HEK293 (cell line): ENCODE data around the gene FAM241A.

ENCODE experiments used
- CTCF ChIA-PET: fragments of 350-600 bp; formaldehyde crosslinking; extraction: SDS; loops from one replicate; lab custom pipeline; 2021; ENCODE audit warnings: antibody characterized with exemption; lab: Yijun Ruan, JAX
- POLR2A ChIA-PET: fragments of 300-600 bp; formaldehyde crosslinking; extraction: SDS; loops from one replicate; lab custom pipeline; 2020; ENCODE audit warnings: antibody characterized with exemption, inconsistent platforms; lab: Yijun Ruan, JAX
- H3K27ac ChIP-seq: fragments of 200-500 bp; sonication (Bioruptor generic); 2 replicates; pipeline ENCODE4 v1.5.1; 2014; ENCODE audit warnings: low read depth, low read length, control low read depth, inconsistent platforms; ENCODE audit errors: extremely low read depth
- H3K36me3 ChIP-seq, 2 experiments: fragments of 200-500 bp in 1 of 2; sonication (Bioruptor generic) in 1 of 2; 1 replicate in 1 of 2; 2 replicates in 1 of 2; pipeline ENCODE4 v1.5.1; 2014 to 2017; ENCODE audit warnings: inconsistent platforms in 2 of 2, low read length in 2 of 2; ENCODE audit not compliant: control insufficient read depth in 2 of 2, insufficient read depth in 1 of 2
- H3K4me1 ChIP-seq: fragments of 200-500 bp; sonication (Bioruptor generic); 2 replicates; pipeline ENCODE4 v1.5.1; 2014; ENCODE audit warnings: mild to moderate bottlenecking, low read length, inconsistent platforms; ENCODE audit not compliant: control insufficient read depth, insufficient read depth
- H3K4me3 ChIP-seq: 2 replicates; pipeline ENCODE4 v1.5.1; 2011; ENCODE audit warnings: low read depth, mild to moderate bottlenecking, control low read depth, low read length, moderate library complexity
- H3K9me3 ChIP-seq: fragments of 200-500 bp; sonication (Bioruptor generic); 2 replicates; pipeline ENCODE4 v1.5.1; 2014; ENCODE audit warnings: low read depth, low read length, inconsistent platforms; ENCODE audit not compliant: control insufficient read depth, insufficient read depth
- HOXA7 ChIP-seq: sonication (generic); formaldehyde crosslinking; IDR thresholded peaks from 2 replicates; pipeline ENCODE4 v1.8.1; 2022; ENCODE audit warnings: missing genetic modification reagents, borderline replicate concordance
- KLF10 ChIP-seq: fragments of 450-650 bp; IDR thresholded peaks from 2 replicates; pipeline ENCODE4 v1.5.1; 2018; ENCODE audit warnings: missing biosample characterization, mild to moderate bottlenecking, missing genetic modification characterization
- KLF7 ChIP-seq: fragments of 450-650 bp; formaldehyde crosslinking; IDR thresholded peaks from 2 replicates; pipeline ENCODE4 v1.5.1; 2016; ENCODE audit warnings: missing biosample characterization, missing genetic modification characterization, borderline replicate concordance
- MYNN ChIP-seq: fragments of 450-650 bp; formaldehyde crosslinking; IDR thresholded peaks from 2 replicates; pipeline ENCODE4 v1.5.1; 2016; ENCODE audit warnings: missing biosample characterization, missing genetic modification characterization, borderline replicate concordance
- SALL2 ChIP-seq: fragments of 450-650 bp; formaldehyde crosslinking; IDR thresholded peaks from 2 replicates; pipeline ENCODE4 v1.5.0; 2017; ENCODE audit warnings: missing biosample characterization, mild to moderate bottlenecking, missing genetic modification characterization, borderline replicate concordance
- WT1 ChIP-seq: fragments of 450-650 bp; formaldehyde crosslinking; IDR thresholded peaks from 2 replicates; pipeline ENCODE4 v1.5.1; 2016; ENCODE audit warnings: missing biosample characterization, missing genetic modification characterization
- ZFP37 ChIP-seq: fragments of 450-650 bp; formaldehyde crosslinking; IDR thresholded peaks from 2 replicates; pipeline ENCODE4 v1.5.1; 2016; ENCODE audit warnings: missing biosample characterization, missing genetic modification characterization
- ZNF121 ChIP-seq: fragments of 450-650 bp; formaldehyde crosslinking; IDR thresholded peaks from 2 replicates; pipeline ENCODE4 v1.5.1; 2016; ENCODE audit warnings: missing biosample characterization, missing genetic modification characterization
- ZNF169 ChIP-seq: fragments of 450-650 bp; formaldehyde crosslinking; IDR thresholded peaks from 2 replicates; pipeline ENCODE4 v1.5.1; 2016; ENCODE audit warnings: missing biosample characterization, missing genetic modification characterization
- ZNF174 ChIP-seq: fragments of 450-650 bp; formaldehyde crosslinking; IDR thresholded peaks from 2 replicates; pipeline ENCODE4 v1.5.0; 2017; ENCODE audit warnings: missing biosample characterization, mild to moderate bottlenecking, missing genetic modification characterization
- ZNF2 ChIP-seq: fragments of 450-650 bp; formaldehyde crosslinking; IDR thresholded peaks from 2 replicates; pipeline ENCODE4 v1.5.1; 2016; ENCODE audit warnings: missing biosample characterization, missing genetic modification characterization
- ZNF223 ChIP-seq: fragments of 450-650 bp; formaldehyde crosslinking; IDR thresholded peaks from 2 replicates; pipeline ENCODE4 v1.5.1; 2016; ENCODE audit warnings: missing biosample characterization, missing genetic modification characterization
- ZNF311 ChIP-seq: fragments of 450-650 bp; formaldehyde crosslinking; IDR thresholded peaks from 2 replicates; pipeline ENCODE4 v1.5.1; 2017; ENCODE audit warnings: missing biosample characterization, missing genetic modification characterization, borderline replicate concordance
- ZNF354C ChIP-seq: fragments of 450-650 bp; formaldehyde crosslinking; IDR thresholded peaks from 2 replicates; pipeline ENCODE4 v1.5.1; 2016; ENCODE audit warnings: missing biosample characterization, missing genetic modification characterization, low read depth, borderline replicate concordance
- ZNF394 ChIP-seq: fragments of 450-650 bp; formaldehyde crosslinking; IDR thresholded peaks from 2 replicates; pipeline ENCODE4 v1.5.1; 2016; ENCODE audit warnings: missing biosample characterization, missing genetic modification characterization, mild to moderate bottlenecking, moderate library complexity, borderline replicate concordance
- ZNF398 ChIP-seq: fragments of 450-650 bp; formaldehyde crosslinking; IDR thresholded peaks from 2 replicates; pipeline ENCODE4 v1.5.1; 2017; ENCODE audit warnings: missing biosample characterization, missing genetic modification characterization
- ZNF510 ChIP-seq: fragments of 450-650 bp; formaldehyde crosslinking; IDR thresholded peaks from 2 replicates; pipeline ENCODE4 v1.5.1; 2018; ENCODE audit warnings: mild to moderate bottlenecking, missing genetic modification characterization, missing biosample characterization; ENCODE audit not compliant: insufficient replicate concordance
- ZNF530 ChIP-seq: fragments of 450-650 bp; formaldehyde crosslinking; IDR thresholded peaks from 2 replicates; pipeline ENCODE4 v1.5.1; 2016; ENCODE audit warnings: low read depth, missing biosample characterization, missing genetic modification characterization
- ZNF571 ChIP-seq: fragments of 450-650 bp; formaldehyde crosslinking; IDR thresholded peaks from 2 replicates; pipeline ENCODE4 v1.5.0; 2017; ENCODE audit warnings: missing biosample characterization, missing genetic modification characterization
- ZNF580 ChIP-seq: fragments of 450-650 bp; formaldehyde crosslinking; IDR thresholded peaks from 2 replicates; pipeline ENCODE4 v1.5.1; 2016; ENCODE audit warnings: missing biosample characterization, missing genetic modification characterization
- ZNF664 ChIP-seq: fragments of 450-650 bp; formaldehyde crosslinking; IDR thresholded peaks from 2 replicates; pipeline ENCODE4 v1.5.1; 2016; ENCODE audit warnings: missing biosample characterization, missing genetic modification characterization
- ZNF768 ChIP-seq: fragments of 450-650 bp; formaldehyde crosslinking; IDR thresholded peaks from 2 replicates; pipeline ENCODE4 v1.5.1; 2018; ENCODE audit warnings: missing biosample characterization, mild to moderate bottlenecking, missing genetic modification characterization
- ZNF792 ChIP-seq: fragments of 450-650 bp; formaldehyde crosslinking; IDR thresholded peaks from 2 replicates; pipeline ENCODE4 v1.5.1; 2016; ENCODE audit warnings: missing biosample characterization, missing genetic modification characterization
- ZNF830 ChIP-seq: fragments of 450-650 bp; IDR thresholded peaks from 2 replicates; pipeline ENCODE4 v1.5.0; 2018; ENCODE audit warnings: missing biosample characterization, missing genetic modification characterization, low read depth, mild to moderate bottlenecking, moderate library complexity
- ZSCAN16 ChIP-seq: fragments of 450-650 bp; formaldehyde crosslinking; IDR thresholded peaks from 2 replicates; pipeline ENCODE4 v1.5.1; 2016; ENCODE audit warnings: missing biosample characterization, missing genetic modification characterization
- ZSCAN4 ChIP-seq: fragments of 450-650 bp; formaldehyde crosslinking; IDR thresholded peaks from 2 replicates; pipeline ENCODE4 v1.5.1; 2017; ENCODE audit warnings: missing biosample characterization, missing genetic modification characterization
- TF ChIP-seq, protein P1 (sequence below): fragments of 450-650 bp; formaldehyde crosslinking; IDR thresholded peaks from 2 replicates; pipeline ENCODE4 v1.5.1; 2016; ENCODE audit warnings: missing biosample characterization, missing genetic modification characterization

FAM241A gene

GRCh38 chr4:112140536-112140935 is 4.7 kb upstream of the FAM241A start (continued):
- no peak for TF ChIP-seq ZNF398
- TF ChIP-seq ZNF830 (tag by site-specific recombination) = no peak

- no peak overlapping the region for H3K27ac ChIP-seq
- CTCF ChIA-PET = no interaction called here
Measured at GRCh38 chr4:112141366-112142138, 3.7 kb upstream of the FAM241A start.

GRCh38 chr4:112142182-112142581 is 3.1 kb upstream of the FAM241A start:
- TF ChIP-seq ZSCAN4 (peak; percentile 51; the same call in 1 of the 2 replicates), ZNF394 (tag by site-specific recombination) (no peak), ZNF174 (tag by site-specific recombination) (no peak), KLF10 (tag by site-specific recombination) (no peak), ZNF354C (tag by site-specific recombination) (no peak), ZNF510 (tag by site-specific recombination) (no peak)
- Histone ChIP-seq H3K4me3 (no peak overlapping the region), H3K9me3 (no peaks in the 10 kb centered on the region), H3K4me1 (no peaks in the 10 kb centered on the region), H3K36me3 (no peaks in the 10 kb centered on the region), H3K27ac (no peak overlapping the region)
- ChIA-PET CTCF (interaction anchor here (1.1 kb wide), 1 partner anchor 11 kb away, joined by 4 read pairs; no protein-coding TSS in a partner anchor), POLR2A (no interaction called here)

More at GRCh38 chr4:112141366-112142138, 3.7 kb upstream of the FAM241A start:
- Histone ChIP-seq H3K4me3 (no peak overlapping the region), H3K4me1 (no peaks in the 10 kb centered on the region), H3K9me3 (no peaks in the 10 kb centered on the region), H3K36me3 (no peaks in the 10 kb centered on the region)
- POLR2A ChIA-PET = no interaction called here
- TF ChIP-seq MYNN (tag by site-specific recombination) (0 out of 2 replicates have a peak, but pooled peaks have one; percentile 52), SALL2 (tag by site-specific recombination) (no peak)

GRCh38 chr4:112143781-112144180 is 1.5 kb upstream of the FAM241A start:
- ChIA-PET CTCF (no interaction called here), POLR2A (no interaction called here)
- H3K9me3 ChIP-seq = no peaks in the 10 kb centered on the region
- H3K27ac ChIP-seq = no peak overlapping the region
- no peak overlapping the region for H3K4me3 ChIP-seq
- H3K36me3 ChIP-seq = no peaks in the 10 kb centered on the region
- H3K4me1 ChIP-seq = no peaks in the 10 kb centered on the region
- TF ChIP-seq ZNF580 (tag by site-specific recombination) (no peak), ZNF664 (no peak), ZSCAN16 (tag by site-specific recombination) (no peak), ZNF223 (tag by site-specific recombination) (no peak), ZNF530 (tag by site-specific recombination) (no peak), ZNF571 (tag by site-specific recombination) (no peak), KLF7 (tag by site-specific recombination) (no peak), WT1 (no peak), ZNF768 (tag by site-specific recombination) (no peak), ZNF792 (tag by site-specific recombination) (no peak), ZNF311 (tag by site-specific recombination) (no peak), ZFP37 (no peak), ZNF169 (no peak), ZNF2 (tag by site-specific recombination) (no peak), ZNF121 (tag by site-specific recombination) (no peak), HOXA7 (CRISPR knock-in tag) (no peak)
- TF ChIP-seq, protein P1, sequence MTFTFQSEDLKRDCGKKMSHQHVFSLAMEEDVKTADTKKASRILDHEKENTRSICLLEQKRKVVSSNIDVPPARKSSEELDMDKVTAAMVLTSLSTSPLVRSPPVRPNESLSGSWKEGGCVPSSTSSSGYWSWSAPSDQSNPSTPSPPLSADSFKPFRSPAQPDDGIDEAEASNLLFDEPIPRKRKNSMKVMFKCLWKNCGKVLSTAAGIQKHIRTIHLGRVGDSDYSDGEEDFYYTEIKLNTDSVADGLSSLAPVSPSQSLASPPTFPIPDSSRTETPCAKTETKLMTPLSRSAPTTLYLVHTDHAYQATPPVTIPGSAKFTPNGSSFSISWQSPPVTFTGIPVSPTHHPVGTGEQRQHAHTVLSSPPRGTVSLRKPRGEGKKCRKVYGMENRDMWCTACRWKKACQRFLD = no peak
